HepG2 (cell line): ENCODE results near the gene WDR62. TPM values are rescaled to one million over a fixed set of nuclear protein-coding genes. Genes with fewer than 3 reads are reported as not detected.

Experiments
- AGO1 ChIP-seq: fragments of 200-400 bp; formaldehyde crosslinking; IDR thresholded peaks from 2 replicates; pipeline ENCODE4 v1.6.1; 2017; ENCODE audit warnings: mild to moderate bottlenecking, low read depth, low read length, moderate library complexity; ENCODE audit not compliant: poor library complexity, severe bottlenecking
- BCLAF1 ChIP-seq: fragments of 450-650 bp; IDR thresholded peaks from 2 replicates; pipeline ENCODE4 v1.6.1; 2017; ENCODE audit warnings: mild to moderate bottlenecking
- CBX1 ChIP-seq: IDR thresholded peaks from one replicate; pipeline ENCODE4 v1.6.1; 2016; ENCODE audit warnings: antibody characterized with exemption, low read depth
- CEBPG ChIP-seq: IDR thresholded peaks from 2 replicates; pipeline ENCODE4 v1.6.1; 2016
- DBP ChIP-seq: sonication (generic); formaldehyde crosslinking; IDR thresholded peaks from 2 replicates; pipeline ENCODE4 v1.4.0; 2020; ENCODE audit warnings: missing genetic modification reagents; ENCODE audit errors: not compliant biosample characterization
- HIVEP1 ChIP-seq: sonication (generic); formaldehyde crosslinking; IDR thresholded peaks from 2 replicates; pipeline ENCODE4 v1.4.0; 2020; ENCODE audit warnings: mild to moderate bottlenecking, missing genetic modification reagents
- HOXA5 ChIP-seq: sonication (generic); formaldehyde crosslinking; IDR thresholded peaks from 2 replicates; pipeline ENCODE4 v1.4.0; 2020; ENCODE audit warnings: missing genetic modification reagents
- HOXD1 ChIP-seq: sonication (generic); formaldehyde crosslinking; IDR thresholded peaks from 2 replicates; pipeline ENCODE4 v1.5.0; 2020; ENCODE audit warnings: missing genetic modification reagents
- IKZF4 ChIP-seq: sonication (generic); formaldehyde crosslinking; IDR thresholded peaks from 2 replicates; pipeline ENCODE4 v1.5.1; 2020; ENCODE audit warnings: borderline replicate concordance, mild to moderate bottlenecking, low read depth, missing genetic modification reagents; ENCODE audit errors: not compliant biosample characterization
- NCOA2 ChIP-seq: sonication (generic); formaldehyde crosslinking; IDR thresholded peaks from 2 replicates; pipeline ENCODE4 v1.8.0; 2022; ENCODE audit warnings: inconsistent platforms
- NFE2 ChIP-seq: sonication (generic); formaldehyde crosslinking; IDR thresholded peaks from 2 replicates; pipeline ENCODE4 v1.4.0; 2020; ENCODE audit warnings: missing genetic modification reagents
- NR3C1 ChIP-seq: sonication (generic); formaldehyde crosslinking; IDR thresholded peaks from 2 replicates; pipeline ENCODE4 v1.4.0; 2020; ENCODE audit warnings: missing genetic modification reagents
- RBAK ChIP-seq: sonication (generic); formaldehyde crosslinking; IDR thresholded peaks from 2 replicates; pipeline ENCODE4 v1.5.1; 2020; ENCODE audit warnings: mild to moderate bottlenecking, missing genetic modification reagents
- SIX4 ChIP-seq: sonication (generic); formaldehyde crosslinking; IDR thresholded peaks from 2 replicates; pipeline ENCODE4 v1.4.0; 2020; ENCODE audit warnings: missing genetic modification reagents
- TBX2 ChIP-seq: sonication (generic); formaldehyde crosslinking; IDR thresholded peaks from 2 replicates; pipeline ENCODE4 v1.5.0; 2020; ENCODE audit warnings: missing genetic modification reagents, mild to moderate bottlenecking, borderline replicate concordance
- TCF12 ChIP-seq, 2 experiments: fragments of 450-650 bp in 1 of 2; sonication (generic) in 1 of 2; formaldehyde crosslinking in 1 of 2; IDR thresholded peaks; 2 replicates each; pipeline versions ENCODE4 v1.6.1 to v1.8.0; 2017 to 2022; ENCODE audit warnings: antibody characterized with exemption in 1 of 2, mild to moderate bottlenecking in 1 of 2, missing genetic modification reagents in 1 of 2, moderate library complexity in 1 of 2
- TFDP1 ChIP-seq: IDR thresholded peaks from 2 replicates; pipeline ENCODE4 v1.6.1; 2016; ENCODE audit warnings: missing compliant biosample characterization, missing genetic modification reagents, borderline replicate concordance
- ZFP91 ChIP-seq: sonication (generic); formaldehyde crosslinking; IDR thresholded peaks from 2 replicates; pipeline ENCODE4 v1.9.0; 2022; ENCODE audit warnings: missing genetic modification reagents, mild to moderate bottlenecking, borderline replicate concordance
- ZNF24 ChIP-seq: fragments of 450-650 bp; IDR thresholded peaks from 2 replicates; pipeline ENCODE4 v1.6.1; 2017; ENCODE audit warnings: antibody characterized with exemption, mild to moderate bottlenecking
- ZNF556 ChIP-seq: sonication (generic); formaldehyde crosslinking; IDR thresholded peaks from 2 replicates; pipeline ENCODE4 v1.4.0; 2020; ENCODE audit warnings: mild to moderate bottlenecking, missing genetic modification reagents, borderline replicate concordance
- ZNF777 ChIP-seq: sonication (generic); formaldehyde crosslinking; IDR thresholded peaks from 2 replicates; pipeline ENCODE4 v1.4.0; 2020; ENCODE audit warnings: missing genetic modification reagents
- polyA plus RNA-seq, 8 experiments: library from polyadenylated mRNA; depleted of rRNA in 3 of 8; stranded (reverse) in 7 of 8; unstranded in 1 of 8; fragments of >200 nt; fragmentation: Illumina TruSeq in 4 of 8; extraction: Trizol in 4 of 8; gene quantifications; 2 replicates each; pipeline versions ENCODE4 v1.2.1 to v1.2.3, GENCODE V29; 2011 to 2016; ENCODE audit warnings: low read depth in 4 of 8, missing spikeins in 1 of 8, mixed read lengths in 1 of 8; ENCODE audit not compliant: insufficient read depth in 1 of 8
- total RNA-seq, 5 experiments: library from RNA; depleted of rRNA; stranded (reverse); fragments of >200 nt; fragmentation: Illumina TruSeq; extraction: Trizol; gene quantifications; 2 replicates each; pipeline ENCODE4 v1.2.3, GENCODE V29; 2016; ENCODE audit warnings: low read depth in 1 of 5
- TF ChIP-seq, protein P1 (sequence below): sonication (generic); formaldehyde crosslinking; IDR thresholded peaks from 2 replicates; pipeline ENCODE4 v1.8.0; 2022; ENCODE audit warnings: mild to moderate bottlenecking, missing genetic modification reagents; ENCODE audit not compliant: insufficient replicate concordance

The WDR62 gene
- total and polyA plus RNA-seq, 2 of the 13 experiments (the other 11 are each of a cell fraction or from before 2014, with no cell fraction given), result 5.8 to 12.5 TPM

DNA sequence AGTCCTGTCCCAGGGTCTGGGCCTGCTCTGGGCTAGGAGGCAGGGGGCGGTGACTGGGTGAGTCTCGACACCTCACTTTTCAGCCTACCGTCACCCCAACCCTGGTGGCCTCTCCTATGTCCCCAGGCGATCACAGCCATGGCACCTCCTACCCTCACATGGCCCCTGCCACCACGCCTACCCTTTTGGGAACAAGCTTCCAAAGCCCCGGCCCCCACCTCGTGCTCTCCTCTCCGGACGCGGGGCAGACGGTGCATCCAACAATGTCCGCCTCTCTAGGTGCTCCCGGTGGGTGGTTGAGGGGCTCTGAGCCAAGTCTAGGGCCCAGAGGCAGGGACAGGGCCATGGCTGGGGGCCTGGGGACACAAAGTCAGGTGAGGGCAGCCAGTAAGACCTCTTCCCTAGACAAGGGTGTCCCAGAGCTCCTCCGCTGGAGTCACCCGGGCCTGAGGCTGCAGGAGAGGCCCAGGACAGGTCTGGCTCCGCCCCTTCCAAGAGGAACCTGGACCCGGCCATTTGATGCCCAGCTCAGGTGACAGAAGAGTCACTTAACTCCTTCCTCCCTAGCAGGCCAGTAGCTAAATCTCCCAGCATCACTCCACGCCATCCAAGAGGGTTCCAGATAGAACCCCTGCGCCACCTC lies 46.2 kb upstream of the WDR62 start, which contains the start of gene SYNE4 (continued):
- TF ChIP-seq, protein P1, sequence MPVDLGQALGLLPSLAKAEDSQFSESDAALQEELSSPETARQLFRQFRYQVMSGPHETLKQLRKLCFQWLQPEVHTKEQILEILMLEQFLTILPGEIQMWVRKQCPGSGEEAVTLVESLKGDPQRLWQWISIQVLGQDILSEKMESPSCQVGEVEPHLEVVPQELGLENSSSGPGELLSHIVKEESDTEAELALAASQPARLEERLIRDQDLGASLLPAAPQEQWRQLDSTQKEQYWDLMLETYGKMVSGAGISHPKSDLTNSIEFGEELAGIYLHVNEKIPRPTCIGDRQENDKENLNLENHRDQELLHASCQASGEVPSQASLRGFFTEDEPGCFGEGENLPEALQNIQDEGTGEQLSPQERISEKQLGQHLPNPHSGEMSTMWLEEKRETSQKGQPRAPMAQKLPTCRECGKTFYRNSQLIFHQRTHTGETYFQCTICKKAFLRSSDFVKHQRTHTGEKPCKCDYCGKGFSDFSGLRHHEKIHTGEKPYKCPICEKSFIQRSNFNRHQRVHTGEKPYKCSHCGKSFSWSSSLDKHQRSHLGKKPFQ (CRISPR knock-in tag), result no peak
- TF ChIP-seq RBAK (CRISPR knock-in tag), result no peak
- TF ChIP-seq TBX2 (CRISPR knock-in tag), result peak; percentile 71
- TF ChIP-seq ZNF556 (CRISPR knock-in tag), result peak; percentile 70; the same call in 1 of the 2 replicates
- no peak for TF ChIP-seq NFE2 (CRISPR knock-in tag)
- no peak for TF ChIP-seq TFDP1 (CRISPR knock-in tag)
- TF ChIP-seq AGO1, result peak; percentile 73
- no peak for TF ChIP-seq HOXA5 (CRISPR knock-in tag)
- TF ChIP-seq ZFP91 (CRISPR knock-in tag), result peak; percentile 50; the same call in 1 of the 2 replicates
- TF ChIP-seq ZNF777, result peak; percentile 31; the same call in 1 of the 2 replicates
- no peak for TF ChIP-seq CBX1
- no peak for TF ChIP-seq TCF12 (IDR thresholded peaks at IDR 0.05)
- 0 out of 2 replicates have a peak, but pooled peaks have one; percentile 64 for TF ChIP-seq TCF12 (CRISPR knock-in tag; IDR thresholded peaks at IDR 0.05)
- TF ChIP-seq NR3C1 (CRISPR knock-in tag), result no peak
- no peak for TF ChIP-seq CEBPG (CRISPR knock-in tag)
- peak; percentile 50; the same call in 1 of the 2 replicates for TF ChIP-seq HIVEP1 (CRISPR knock-in tag)
- no peak for TF ChIP-seq DBP (CRISPR knock-in tag)
- peak; percentile 83 for TF ChIP-seq SIX4 (CRISPR knock-in tag)
- no peak for TF ChIP-seq ZNF24
- TF ChIP-seq HOXD1 (CRISPR knock-in tag), result 0 out of 2 replicates have a peak, but pooled peaks have one; percentile 52
- no peak for TF ChIP-seq BCLAF1
- TF ChIP-seq IKZF4 (CRISPR knock-in tag), result no peak
- TF ChIP-seq NCOA2, result no peak
